Measurements from ENCODE around the gene FARP2. TPM values are rescaled to one million over a fixed set of nuclear protein-coding genes. Genes with fewer than 3 reads are reported as not detected.

FARP2 gene
- total RNA-seq, 4 donors from 2014 or later = 42.7 to 229 (median 93.2) TPM

GRCh38 chr2:241534701-241535375 lies 178.8 kb downstream of the FARP2 start:
- 66 to 70% methylated on average over 9 to 15 of the region's 17 CpGs for WGBS, 2 donors
- no peak for DNase-seq (ENCODE audit: low spot score in 2 of 2)
- Histone ChIP-seq H3K4me1 (no peaks in the 10 kb centered on the region), H3K4me3 (no peak overlapping the region), H3K27me3 (peaks cover 0 to 2% of the 10 kb centered on the region in 2 donors), H3K27ac (no peak overlapping the region), H3K9me3 (no peaks in the 10 kb centered on the region), H3K36me3 (no peaks in the 10 kb centered on the region)
- TF ChIP-seq EP300 (IDR thresholded peaks at IDR 0.05) (no peak), POLR2A (IDR thresholded peaks at IDR 0.05) (no peak), CTCF (IDR thresholded peaks at IDR 0.05) (no peak)

GRCh38 chr2:241535871-241536655 lies 180.0 kb downstream of the FARP2 start:
- Histone ChIP-seq H3K36me3 (no peaks in the 10 kb centered on the region), H3K4me3 (no peak overlapping the region), H3K27me3 (peaks cover 0 to 9% of the 10 kb centered on the region in 2 donors), H3K9me3 (no peaks in the 10 kb centered on the region), H3K27ac (no peak overlapping the region), H3K4me1 (peaks cover 0 to 10% (median under 1%) of the 10 kb centered on the region in 4 donors)
- TF ChIP-seq EP300 (IDR thresholded peaks at IDR 0.05) = no peak
- TF ChIP-seq CTCF (IDR thresholded peaks at IDR 0.05) = no peak
- WGBS, 2 donors = 62% methylated on average over 10 to 13 of the region's 13 CpGs
- DNase-seq (ENCODE audit: low spot score in 2 of 2) = no peak

GRCh38 chr2:241538838-241539615 lies 182.9 kb downstream of the FARP2 start:
- no peak for TF ChIP-seq POLR2A (IDR thresholded peaks at IDR 0.05)
- no peak for TF ChIP-seq CTCF (IDR thresholded peaks at IDR 0.05)
- TF ChIP-seq EP300 (IDR thresholded peaks at IDR 0.05) = no peak
- peaks cover 0 to 34% of the 10 kb centered on the region in 2 donors for H3K27me3 ChIP-seq
- WGBS, 2 donors = 74 to 76% methylated on average over 15 of the region's 15 CpGs
- H3K4me1 ChIP-seq = peaks cover 0 to 21% (median 8%) of the 10 kb centered on the region in 4 donors
- H3K9me3 ChIP-seq = no peaks in the 10 kb centered on the region
- H3K36me3 ChIP-seq = no peaks in the 10 kb centered on the region
- H3K27ac ChIP-seq = no peak overlapping the region
- no peak overlapping the region for H3K4me3 ChIP-seq
- DNase-seq (ENCODE audit: low spot score in 2 of 2) = no peak

- WGBS, 2 donors = 93 to 98% methylated on average over 9 to 11 of the region's 11 CpGs
- H3K9me3 ChIP-seq = no peaks in the 10 kb centered on the region
- H3K4me3 ChIP-seq = no peak overlapping the region
- H3K27ac ChIP-seq = no peak overlapping the region
- peaks cover 0 to 34% of the 10 kb centered on the region in 2 donors for H3K27me3 ChIP-seq
- no peak for DNase-seq (ENCODE audit: low spot score in 2 of 2)
- H3K36me3 ChIP-seq = no peaks in the 10 kb centered on the region
- no peak for TF ChIP-seq EP300 (IDR thresholded peaks at IDR 0.05)
- TF ChIP-seq POLR2A (IDR thresholded peaks at IDR 0.05) = no peak
- no peak for TF ChIP-seq CTCF (IDR thresholded peaks at IDR 0.05)
- peaks cover 0 to 21% (median 8%) of the 10 kb centered on the region in 4 donors for H3K4me1 ChIP-seq
Measured at GRCh38 chr2:241539616-241540374, 183.7 kb downstream of the FARP2 start.
